ENCODE results near the gene KIRREL1.

- TF ChIP-seq CTCF (conservative IDR thresholded peaks at IDR 0.05) (no peak), EZH2 (IDR thresholded peaks at IDR 0.05; ENCODE audit: low read depth) (no peak)
These were observed 40.8 kb upstream of the KIRREL1 start for GRCh38 chr1:157952601-157953000.

Data from PC-9 (cell line).